GDM1 (cell line): Measurements from ENCODE around the gene AK5.
A peak's percentile ranks its signal among the peaks of the same experiment; 100 is the strongest.
"Not testable (repeated sequence)": the region's sequence is repeated elsewhere in the genome, so short reads cannot be mapped to it uniquely, and the experiment has no call there.

Experiments used
- DNase-seq: peaks from one replicate; lab custom pipeline; 2025; lab: John Stamatoyannopoulos, UW

Gene AK5

GRCh38 chr1:77506771-77507170, 225.0 kb downstream of the AK5 start:
- DNase-seq: no peak

GRCh38 chr1:77509051-77509492, 227.3 kb downstream of the AK5 start:
- no peak for DNase-seq

- DNase-seq: no peak
These were observed 228.1 kb downstream of the AK5 start for GRCh38 chr1:77509898-77510297.

- no peak for DNase-seq
These were observed 229.6 kb downstream of the AK5 start for GRCh38 chr1:77511440-77511840.

- not testable (repeated sequence) for DNase-seq
These were observed 230.8 kb downstream of the AK5 start for GRCh38 chr1:77512650-77513049.

- DNase-seq: no peak
These were observed 232.3 kb downstream of the AK5 start for GRCh38 chr1:77513839-77514763.

GRCh38 chr1:77514921-77515776, 233.3 kb downstream of the AK5 start:
- DNase-seq: no peak

GRCh38 chr1:77516106-77516505, 234.3 kb downstream of the AK5 start:
- DNase-seq: no peak

GRCh38 chr1:77524038-77524437, 242.2 kb downstream of the AK5 start:
- no peak for DNase-seq

GRCh38 chr1:77531149-77531548, 249.3 kb downstream of the AK5 start:
- not testable (repeated sequence) for DNase-seq

- DNase-seq: not testable (repeated sequence)
These were observed 249.9 kb downstream of the AK5 start for GRCh38 chr1:77531596-77532280.

GRCh38 chr1:77532641-77533040, 250.8 kb downstream of the AK5 start:
- no peak for DNase-seq

- DNase-seq: peak; percentile 58
These were observed 252.0 kb downstream of the AK5 start for GRCh38 chr1:77533660-77534305.

GRCh38 chr1:77534456-77534855, 252.6 kb downstream of the AK5 start:
- no peak for DNase-seq

GRCh38 chr1:77536813-77537212, 255.0 kb downstream of the AK5 start:
- no peak for DNase-seq

GRCh38 chr1:77538956-77539518, 257.2 kb downstream of the AK5 start:
- no peak for DNase-seq

- DNase-seq: peak; percentile 44
These were observed 257.8 kb downstream of the AK5 start for GRCh38 chr1:77539519-77540142.

GRCh38 chr1:77540501-77541161, 258.8 kb downstream of the AK5 start:
- DNase-seq: no peak

- DNase-seq: no peak
These were observed 259.3 kb downstream of the AK5 start for GRCh38 chr1:77541162-77541545.

- DNase-seq: no peak
These were observed 261.1 kb downstream of the AK5 start for GRCh38 chr1:77542813-77543420.
